WTC11 (cell line): Measurements from ENCODE around the gene SLC38A8.

ENCODE experiments used
- ATF2 ChIP-seq: sonication (generic); formaldehyde crosslinking; IDR thresholded peaks from 2 replicates; pipeline ENCODE4 v1.8.1; 2022; ENCODE audit warnings: low read depth, missing genetic modification reagents, borderline replicate concordance
- CREB1 ChIP-seq: sonication (generic); formaldehyde crosslinking; IDR thresholded peaks from 2 replicates; pipeline ENCODE4 v1.8.0; 2023; ENCODE audit warnings: mild to moderate bottlenecking, missing genetic modification reagents
- CTCF ChIP-seq: fragments of 200-600 bp; IDR thresholded peaks from 2 replicates; pipeline ENCODE4 v1.8.0; 2022; ENCODE audit warnings: antibody characterized with exemption
- JUN ChIP-seq: sonication (generic); formaldehyde crosslinking; IDR thresholded peaks from 2 replicates; pipeline ENCODE4 v1.8.0; 2023; ENCODE audit warnings: mild to moderate bottlenecking, missing genetic modification reagents
- MYBL2 ChIP-seq: sonication (generic); formaldehyde crosslinking; IDR thresholded peaks from 2 replicates; pipeline ENCODE4 v1.8.1; 2023; ENCODE audit warnings: mild to moderate bottlenecking, moderate library complexity, missing genetic modification reagents
- RELA ChIP-seq: sonication (generic); formaldehyde crosslinking; IDR thresholded peaks from 2 replicates; pipeline ENCODE4 v1.8.1; 2022; ENCODE audit warnings: missing genetic modification reagents, mild to moderate bottlenecking, borderline replicate concordance

GRCh38 chr16:84082110-84082509 is 39.5 kb upstream of the SLC38A8 start:
- TF ChIP-seq RELA (CRISPR knock-in tag) (no peak), CTCF (no peak), JUN (CRISPR knock-in tag) (no peak), CREB1 (CRISPR knock-in tag) (no peak), MYBL2 (CRISPR knock-in tag) (no peak), ATF2 (no peak)
